Activated T-helper 1 cell treated with anti-CD3 and anti-CD28 coated beads, Interleukin-12 subunit alpha, Interleukin-12 subunit beta, Interleukin-2, Interleukin-4 antibody, amounts not matched to agents 30 ng/mL and 10 ng/mL and 1 ng/mL, durations not matched to agents 14 hours and 24 hours and 36 hours (primary cell): ENCODE data around the gene HDAC4. TPM values are rescaled to one million over a fixed set of nuclear protein-coding genes. Genes with fewer than 3 reads are reported as not detected.

ENCODE experiments used
- DNase-seq: peaks from one replicate; pipeline ENCODE4 v3.0.0; 2021; ENCODE audit warnings: low spot score
- H3K27ac Mint-ChIP-seq: one replicate; pipeline ENCODE4 v1.8.0; 2021; ENCODE audit warnings: mild to moderate bottlenecking, mixed read lengths
- H3K27me3 Mint-ChIP-seq: one replicate; pipeline ENCODE4 v1.8.0; 2022; ENCODE audit warnings: mild to moderate bottlenecking, moderate library complexity, mixed read lengths; ENCODE audit not compliant: insufficient read depth
- H3K36me3 Mint-ChIP-seq: one replicate; pipeline ENCODE4 v1.8.0; 2021; ENCODE audit warnings: low read depth, mixed read lengths
- H3K4me1 Mint-ChIP-seq: one replicate; pipeline ENCODE4 v1.8.0; 2021; ENCODE audit warnings: low read depth, mixed read lengths
- H3K4me3 Mint-ChIP-seq: one replicate; pipeline ENCODE4 v1.8.0; 2021; ENCODE audit warnings: mild to moderate bottlenecking, moderate library complexity, mixed read lengths
- H3K9me3 Mint-ChIP-seq: one replicate; pipeline ENCODE4 v1.8.0; 2021; ENCODE audit warnings: mixed read lengths
- intact Hi-C: fragments of 100-400 bp; cut with micrococcal nuclease; formaldehyde crosslinking; loops from one replicate; pipeline ENCODE4 v1.15.1; 2024
- total RNA-seq: library from RNA; stranded (reverse); gene quantifications from 2 replicates; pipeline ENCODE4 v1.2.3, GENCODE V29; 2022

The HDAC4 gene
- total RNA-seq, 1 donor from 2014 or later = 41.3 TPM

- H3K27ac Mint-ChIP-seq = no peak overlapping the region
- H3K4me1 Mint-ChIP-seq = peaks cover 5% of the 10 kb centered on the region
- H3K36me3 Mint-ChIP-seq = peaks cover 35% of the 10 kb centered on the region
- no peaks in the 10 kb centered on the region for H3K27me3 Mint-ChIP-seq
- H3K9me3 Mint-ChIP-seq = no peaks in the 10 kb centered on the region
- intact Hi-C loops = no loop called here
- DNase-seq = no peak
- H3K4me3 Mint-ChIP-seq = no peak overlapping the region
These were observed 259.6 kb downstream of the HDAC4 start for GRCh38 chr2:239141021-239141760.

- Mint-ChIP-seq H3K4me1 (no peaks in the 10 kb centered on the region), H3K9me3 (no peaks in the 10 kb centered on the region), H3K4me3 (no peak overlapping the region), H3K36me3 (peaks cover 32% of the 10 kb centered on the region), H3K27me3 (no peaks in the 10 kb centered on the region), H3K27ac (no peak overlapping the region)
- intact Hi-C loops = no loop called here
- no peak for DNase-seq
These were observed 260.3 kb downstream of the HDAC4 start for GRCh38 chr2:239140346-239141020.

GRCh38 chr2:239139566-239139965, 261.3 kb downstream of the HDAC4 start:
- peaks cover 41% of the 10 kb centered on the region for H3K36me3 Mint-ChIP-seq
- no peak for DNase-seq
- H3K27ac Mint-ChIP-seq = no peak overlapping the region
- intact Hi-C loops = no loop called here
- H3K4me1 Mint-ChIP-seq = no peaks in the 10 kb centered on the region
- no peak overlapping the region for H3K4me3 Mint-ChIP-seq
- H3K9me3 Mint-ChIP-seq = no peaks in the 10 kb centered on the region
- no peaks in the 10 kb centered on the region for H3K27me3 Mint-ChIP-seq

GRCh38 chr2:239139101-239139500, 261.7 kb downstream of the HDAC4 start:
- Mint-ChIP-seq H3K27me3 (no peaks in the 10 kb centered on the region), H3K4me3 (no peak overlapping the region), H3K36me3 (peaks cover 45% of the 10 kb centered on the region), H3K27ac (no peak overlapping the region), H3K4me1 (no peaks in the 10 kb centered on the region), H3K9me3 (no peaks in the 10 kb centered on the region)
- DNase-seq = no peak
- intact Hi-C loops = no loop called here

GRCh38 chr2:239138610-239139009, 262.2 kb downstream of the HDAC4 start:
- H3K36me3 Mint-ChIP-seq = peaks cover 45% of the 10 kb centered on the region
- H3K9me3 Mint-ChIP-seq = no peaks in the 10 kb centered on the region
- H3K27ac Mint-ChIP-seq = no peak overlapping the region
- H3K4me3 Mint-ChIP-seq = no peak overlapping the region
- intact Hi-C loops = no loop called here
- no peaks in the 10 kb centered on the region for H3K27me3 Mint-ChIP-seq
- no peak for DNase-seq
- no peaks in the 10 kb centered on the region for H3K4me1 Mint-ChIP-seq

- Mint-ChIP-seq H3K4me1 (no peaks in the 10 kb centered on the region), H3K36me3 (peaks cover 48% of the 10 kb centered on the region), H3K9me3 (no peaks in the 10 kb centered on the region), H3K27ac (no peak overlapping the region), H3K27me3 (no peaks in the 10 kb centered on the region), H3K4me3 (no peak overlapping the region)
- no peak for DNase-seq
- intact Hi-C loops = no loop called here
These were observed 262.9 kb downstream of the HDAC4 start for GRCh38 chr2:239137898-239138283.

- no peaks in the 10 kb centered on the region for H3K9me3 Mint-ChIP-seq
- no peak for DNase-seq
- H3K4me1 Mint-ChIP-seq = no peaks in the 10 kb centered on the region
- no peaks in the 10 kb centered on the region for H3K27me3 Mint-ChIP-seq
- H3K4me3 Mint-ChIP-seq = no peak overlapping the region
- no peak overlapping the region for H3K27ac Mint-ChIP-seq
- intact Hi-C loops = no loop called here
- peaks cover 52% of the 10 kb centered on the region for H3K36me3 Mint-ChIP-seq
These were observed 263.5 kb downstream of the HDAC4 start for GRCh38 chr2:239137165-239137897.

GRCh38 chr2:239136762-239137161, 264.1 kb downstream of the HDAC4 start:
- Mint-ChIP-seq H3K36me3 (peaks cover 52% of the 10 kb centered on the region), H3K4me3 (no peak overlapping the region), H3K4me1 (no peaks in the 10 kb centered on the region), H3K27ac (no peak overlapping the region), H3K27me3 (no peaks in the 10 kb centered on the region), H3K9me3 (no peaks in the 10 kb centered on the region)
- intact Hi-C loops = no loop called here
- no peak for DNase-seq

GRCh38 chr2:239136203-239136602, 264.6 kb downstream of the HDAC4 start:
- intact Hi-C loops = no loop called here
- no peak overlapping the region for H3K4me3 Mint-ChIP-seq
- H3K27me3 Mint-ChIP-seq = no peaks in the 10 kb centered on the region
- peaks cover 51% of the 10 kb centered on the region for H3K36me3 Mint-ChIP-seq
- no peak overlapping the region for H3K27ac Mint-ChIP-seq
- no peaks in the 10 kb centered on the region for H3K9me3 Mint-ChIP-seq
- no peak for DNase-seq
- no peaks in the 10 kb centered on the region for H3K4me1 Mint-ChIP-seq

- DNase-seq = no peak
- H3K4me3 Mint-ChIP-seq = no peak overlapping the region
- H3K9me3 Mint-ChIP-seq = no peaks in the 10 kb centered on the region
- H3K36me3 Mint-ChIP-seq = peaks cover 58% of the 10 kb centered on the region
- intact Hi-C loops = no loop called here
- no peaks in the 10 kb centered on the region for H3K27me3 Mint-ChIP-seq
- no peaks in the 10 kb centered on the region for H3K4me1 Mint-ChIP-seq
- no peak overlapping the region for H3K27ac Mint-ChIP-seq
These were observed 265.3 kb downstream of the HDAC4 start for GRCh38 chr2:239135531-239135930.

- no peak overlapping the region for H3K4me3 Mint-ChIP-seq
- no peaks in the 10 kb centered on the region for H3K4me1 Mint-ChIP-seq
- H3K36me3 Mint-ChIP-seq = peaks cover 55% of the 10 kb centered on the region
- no peaks in the 10 kb centered on the region for H3K9me3 Mint-ChIP-seq
- no peak for DNase-seq
- no peaks in the 10 kb centered on the region for H3K27me3 Mint-ChIP-seq
- no peak overlapping the region for H3K27ac Mint-ChIP-seq
- intact Hi-C loops = no loop called here
These were observed 266.8 kb downstream of the HDAC4 start for GRCh38 chr2:239133945-239134570.

- Mint-ChIP-seq H3K36me3 (peaks cover 49% of the 10 kb centered on the region), H3K4me1 (no peaks in the 10 kb centered on the region), H3K9me3 (no peaks in the 10 kb centered on the region), H3K27ac (no peak overlapping the region), H3K4me3 (no peak overlapping the region), H3K27me3 (no peaks in the 10 kb centered on the region)
- no peak for DNase-seq
- intact Hi-C loops = no loop called here
These were observed 268.0 kb downstream of the HDAC4 start for GRCh38 chr2:239132786-239133185.
